ENCODE measurements around the gene MPHOSPH8.

The MPHOSPH8 gene, protein sequence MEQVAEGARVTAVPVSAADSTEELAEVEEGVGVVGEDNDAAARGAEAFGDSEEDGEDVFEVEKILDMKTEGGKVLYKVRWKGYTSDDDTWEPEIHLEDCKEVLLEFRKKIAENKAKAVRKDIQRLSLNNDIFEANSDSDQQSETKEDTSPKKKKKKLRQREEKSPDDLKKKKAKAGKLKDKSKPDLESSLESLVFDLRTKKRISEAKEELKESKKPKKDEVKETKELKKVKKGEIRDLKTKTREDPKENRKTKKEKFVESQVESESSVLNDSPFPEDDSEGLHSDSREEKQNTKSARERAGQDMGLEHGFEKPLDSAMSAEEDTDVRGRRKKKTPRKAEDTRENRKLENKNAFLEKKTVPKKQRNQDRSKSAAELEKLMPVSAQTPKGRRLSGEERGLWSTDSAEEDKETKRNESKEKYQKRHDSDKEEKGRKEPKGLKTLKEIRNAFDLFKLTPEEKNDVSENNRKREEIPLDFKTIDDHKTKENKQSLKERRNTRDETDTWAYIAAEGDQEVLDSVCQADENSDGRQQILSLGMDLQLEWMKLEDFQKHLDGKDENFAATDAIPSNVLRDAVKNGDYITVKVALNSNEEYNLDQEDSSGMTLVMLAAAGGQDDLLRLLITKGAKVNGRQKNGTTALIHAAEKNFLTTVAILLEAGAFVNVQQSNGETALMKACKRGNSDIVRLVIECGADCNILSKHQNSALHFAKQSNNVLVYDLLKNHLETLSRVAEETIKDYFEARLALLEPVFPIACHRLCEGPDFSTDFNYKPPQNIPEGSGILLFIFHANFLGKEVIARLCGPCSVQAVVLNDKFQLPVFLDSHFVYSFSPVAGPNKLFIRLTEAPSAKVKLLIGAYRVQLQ

DNA sequence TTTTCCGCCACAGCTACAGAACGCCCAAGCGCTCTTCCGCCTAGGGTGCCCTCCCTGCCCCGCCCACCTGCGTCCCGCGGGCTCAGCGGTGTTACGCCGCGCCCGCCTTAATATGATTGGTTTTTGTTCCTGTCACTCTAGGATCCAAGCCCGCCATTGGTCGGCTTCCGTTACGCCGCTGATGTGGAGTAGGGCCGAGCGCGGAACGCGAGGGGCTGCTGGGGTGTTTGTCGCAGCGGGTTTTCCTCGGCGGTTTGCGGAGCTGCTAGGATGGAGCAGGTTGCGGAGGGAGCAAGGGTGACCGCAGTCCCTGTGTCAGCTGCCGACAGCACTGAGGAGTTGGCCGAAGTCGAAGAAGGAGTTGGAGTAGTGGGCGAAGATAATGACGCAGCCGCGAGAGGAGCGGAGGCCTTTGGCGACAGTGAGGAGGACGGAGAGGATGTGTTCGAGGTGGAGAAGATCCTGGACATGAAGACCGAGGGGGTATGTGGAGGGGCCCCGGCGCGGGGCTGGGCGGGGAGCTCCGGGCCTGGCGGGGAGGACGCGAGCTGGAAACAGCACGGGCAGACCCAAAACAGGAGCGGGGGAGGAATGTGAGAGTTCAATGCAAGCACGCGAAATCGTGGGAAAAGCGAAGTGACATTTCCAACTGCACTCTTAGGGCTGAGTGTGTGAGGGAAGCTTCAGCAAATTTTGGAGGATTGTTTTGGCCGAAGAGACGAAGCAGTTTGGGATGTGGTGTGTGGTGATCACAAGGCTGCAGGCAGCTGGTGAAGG lies at the start of gene MPHOSPH8:
TSS of gene MPHOSPH8 (plus strand) at position 181 of the 777 bp plus-strand sequence. CDS start at position 271, 90 bp downstream.
- peak; percentile 90 for DNase-seq

DNA sequence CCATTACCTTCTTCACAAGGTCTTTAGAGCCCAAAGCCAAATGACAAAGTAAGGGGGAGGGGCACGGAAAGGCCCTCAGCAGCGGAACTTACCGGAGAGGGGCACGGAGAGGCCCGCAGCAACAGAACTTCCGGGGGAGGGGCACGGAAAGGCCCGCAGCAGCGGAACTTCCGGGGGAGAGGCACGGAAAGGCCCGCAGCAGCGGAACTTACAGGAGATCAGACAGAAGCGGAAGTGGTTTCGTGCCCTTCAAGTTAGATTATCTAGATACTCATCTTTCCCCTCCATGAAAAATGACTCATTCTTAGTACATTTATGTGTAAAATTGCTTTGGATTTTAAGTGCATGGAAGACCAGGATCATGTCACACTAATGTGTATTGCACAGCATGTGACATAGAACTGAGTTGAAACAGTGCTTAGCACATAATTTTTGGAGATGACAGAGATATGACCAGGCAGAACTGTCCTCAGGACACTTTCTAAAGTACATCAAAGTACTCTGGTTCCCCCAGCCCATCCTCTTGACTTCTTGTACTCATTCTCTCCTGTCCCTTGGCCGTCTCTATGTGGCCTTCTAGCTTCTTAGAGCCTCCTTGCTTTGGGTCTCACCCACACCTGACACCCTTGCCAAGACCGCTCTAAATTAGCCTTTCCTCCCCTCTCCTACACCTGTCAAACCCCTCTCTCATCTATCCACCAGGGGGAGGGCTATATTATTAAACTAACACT lies 46.4 kb upstream of the MPHOSPH8 start:
- no peak for DNase-seq

DNA sequence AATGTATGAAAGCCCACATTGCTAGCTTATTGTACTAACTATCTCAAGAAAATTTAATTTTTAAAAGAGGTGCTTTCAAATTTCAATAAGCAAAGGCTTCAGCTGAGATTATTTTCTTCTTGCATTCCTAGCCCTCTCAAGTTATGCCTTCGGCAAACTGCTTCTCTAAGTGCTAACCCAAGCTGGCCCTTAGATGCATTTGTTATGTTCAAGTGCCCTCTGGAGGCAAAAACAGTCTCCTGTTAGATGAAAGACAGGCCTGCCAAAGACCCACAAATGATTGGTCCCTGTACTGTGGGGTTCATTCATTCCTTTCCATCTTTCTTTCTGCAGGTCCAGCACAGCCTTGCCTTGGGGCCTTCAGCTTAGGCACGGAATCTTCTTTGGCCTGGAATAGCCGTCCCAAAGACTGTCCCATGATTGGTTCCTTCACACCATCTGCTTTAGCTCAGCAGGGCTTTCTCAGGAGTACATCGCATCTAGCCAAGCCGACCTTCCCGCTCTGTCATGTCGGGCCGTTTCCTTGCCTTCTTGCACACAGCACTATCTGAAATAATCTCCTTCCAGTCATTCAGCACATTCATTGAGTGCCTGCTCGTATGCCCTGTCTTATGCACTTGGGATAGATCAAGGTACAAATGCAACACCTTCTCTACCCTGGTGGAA lies 45.7 kb upstream of the MPHOSPH8 start:
- no peak for DNase-seq

DNA sequence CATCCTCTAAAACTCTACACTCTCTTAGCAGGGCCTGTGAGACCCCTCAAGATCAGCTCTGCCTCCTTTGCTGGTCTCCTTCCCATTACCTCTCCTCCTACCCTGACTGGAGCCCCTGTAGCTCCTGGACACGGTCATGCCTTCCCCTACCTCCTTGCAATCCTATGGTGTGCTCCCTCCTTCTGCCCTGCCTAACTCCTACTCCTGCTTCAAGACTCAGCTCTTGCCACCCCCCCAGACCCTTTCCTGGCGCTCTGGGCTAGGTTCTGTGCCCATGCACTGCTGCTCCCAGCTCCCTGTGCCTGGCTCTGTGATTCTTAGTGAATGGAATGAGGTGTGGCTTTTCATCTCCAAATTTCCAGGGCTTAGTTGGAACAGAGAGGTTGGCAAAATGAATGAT lies 44.1 kb upstream of the MPHOSPH8 start:
- DNase-seq: no peak

DNA sequence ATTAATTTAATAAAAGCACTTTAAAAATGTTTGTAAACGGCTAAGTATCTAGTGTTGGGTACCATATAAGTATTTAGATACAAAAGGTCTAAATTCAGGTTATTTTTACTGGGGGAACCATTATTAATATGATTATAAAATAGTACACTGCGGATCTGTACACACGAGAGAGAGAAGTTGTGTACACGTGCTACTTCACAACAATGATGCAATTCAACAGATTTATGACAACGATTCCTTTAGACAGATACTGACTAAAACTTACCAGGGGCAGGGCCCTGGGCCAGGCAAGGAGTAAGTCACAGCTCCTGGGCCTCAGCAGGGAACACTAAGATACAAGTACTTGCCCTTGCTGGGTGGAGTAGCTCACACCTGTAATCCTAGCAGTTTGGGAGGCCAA lies 43.0 kb upstream of the MPHOSPH8 start:
- no peak for DNase-seq

DNA sequence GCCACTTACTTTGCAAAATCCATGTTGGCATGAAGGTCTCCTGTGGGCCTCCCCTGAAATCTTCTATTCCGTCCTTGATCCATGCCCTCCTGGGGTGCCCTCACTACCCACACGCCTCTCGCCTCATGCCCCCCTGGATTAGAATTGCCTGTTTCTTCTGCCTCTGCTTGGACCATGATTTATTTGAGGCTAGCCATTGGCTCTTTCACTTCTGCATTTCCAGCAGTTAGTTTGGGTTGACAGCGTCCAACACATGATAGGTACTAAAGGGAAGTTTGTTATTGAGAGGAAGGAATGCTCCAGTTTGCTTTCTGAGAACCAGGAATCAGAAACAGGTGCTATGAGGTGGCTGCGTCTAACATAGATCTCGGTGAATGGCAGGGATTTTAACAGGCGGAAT lies 41.6 kb upstream of the MPHOSPH8 start:
- DNase-seq: no peak

DNA sequence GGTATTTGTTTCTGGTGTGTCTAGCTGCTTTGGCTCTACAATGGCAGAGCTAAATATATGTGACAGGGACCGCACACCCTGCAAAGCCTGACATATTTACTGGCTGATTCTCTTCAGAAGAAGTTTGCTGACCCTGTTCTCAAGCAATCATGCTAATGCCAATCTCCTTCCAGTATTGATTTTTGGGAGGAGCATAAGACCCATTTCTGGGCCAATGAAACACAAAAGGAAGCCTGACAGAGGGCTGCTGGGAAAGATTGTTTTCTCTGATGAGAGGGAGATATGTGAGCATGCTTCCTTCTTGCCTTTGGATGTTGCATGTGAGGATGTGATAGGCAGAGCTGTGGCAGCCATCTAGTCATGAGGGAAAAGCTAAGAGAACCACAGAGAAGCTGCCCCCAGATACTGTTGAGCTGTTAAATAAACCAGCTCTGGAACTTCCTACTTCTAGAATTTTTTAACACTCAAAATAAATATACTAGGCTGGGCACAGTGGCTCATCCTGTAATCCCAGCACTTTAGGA lies 40.7 kb upstream of the MPHOSPH8 start:
- DNase-seq: no peak

DNA sequence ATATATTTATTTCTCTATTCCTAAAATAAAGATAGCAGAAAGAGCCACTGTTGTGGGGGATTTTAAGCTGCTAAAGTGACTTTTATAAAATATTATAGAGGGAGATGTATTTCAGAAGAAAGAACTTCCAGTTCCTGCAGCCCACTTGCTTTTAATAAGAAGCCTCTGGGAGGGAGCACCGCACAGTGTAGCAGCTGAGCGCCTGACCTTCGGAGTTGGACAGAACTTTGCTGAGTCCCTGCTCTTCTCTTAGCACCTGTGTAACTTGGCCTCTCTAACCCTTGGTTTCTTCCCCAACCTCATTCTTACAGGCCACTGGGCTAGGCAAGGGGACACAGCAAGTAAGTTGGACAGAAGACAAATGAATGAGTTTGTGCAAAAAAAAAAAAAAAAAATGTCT lies 37.4 kb upstream of the MPHOSPH8 start:
- DNase-seq: no peak

DNA sequence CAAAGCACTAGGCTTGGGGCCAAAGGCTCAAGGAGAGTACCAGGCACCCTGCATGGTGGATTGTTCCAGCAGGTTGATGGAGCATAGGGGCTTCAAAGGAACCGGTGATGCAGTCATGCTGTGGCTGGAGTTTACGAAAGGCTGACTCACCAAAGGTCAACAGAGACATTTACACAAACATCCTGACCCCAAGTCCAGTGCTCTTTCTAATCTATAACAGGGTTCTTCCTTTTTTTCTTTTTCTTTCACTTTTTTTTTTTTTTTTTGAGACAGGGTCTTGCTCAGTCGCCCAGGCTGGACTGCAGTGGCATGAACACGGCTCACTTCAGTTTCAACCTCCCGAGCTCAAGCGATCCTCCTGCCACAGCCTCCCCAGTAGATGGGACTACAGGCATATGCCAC lies 36.5 kb upstream of the MPHOSPH8 start:
- no peak for DNase-seq

DNA sequence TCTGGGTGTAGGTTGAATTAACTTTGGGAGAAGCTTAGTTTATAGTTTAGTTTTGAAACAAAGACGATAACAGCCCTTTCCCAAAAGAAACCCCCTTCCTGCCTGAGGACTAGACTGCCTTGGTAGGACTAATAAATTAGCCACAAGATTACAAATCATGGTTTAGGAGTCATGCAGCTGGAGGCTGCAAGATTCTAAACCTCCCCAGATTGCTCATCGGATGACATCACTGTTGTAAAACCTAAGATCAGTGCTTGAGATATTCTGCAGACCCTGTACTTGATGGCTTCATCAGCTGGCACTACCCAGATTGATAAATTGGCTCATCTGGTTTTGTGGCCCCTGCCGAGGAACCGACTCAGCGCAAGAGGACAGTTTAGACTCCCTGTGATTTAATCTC lies 35.9 kb upstream of the MPHOSPH8 start:
- DNase-seq: no peak

DNA sequence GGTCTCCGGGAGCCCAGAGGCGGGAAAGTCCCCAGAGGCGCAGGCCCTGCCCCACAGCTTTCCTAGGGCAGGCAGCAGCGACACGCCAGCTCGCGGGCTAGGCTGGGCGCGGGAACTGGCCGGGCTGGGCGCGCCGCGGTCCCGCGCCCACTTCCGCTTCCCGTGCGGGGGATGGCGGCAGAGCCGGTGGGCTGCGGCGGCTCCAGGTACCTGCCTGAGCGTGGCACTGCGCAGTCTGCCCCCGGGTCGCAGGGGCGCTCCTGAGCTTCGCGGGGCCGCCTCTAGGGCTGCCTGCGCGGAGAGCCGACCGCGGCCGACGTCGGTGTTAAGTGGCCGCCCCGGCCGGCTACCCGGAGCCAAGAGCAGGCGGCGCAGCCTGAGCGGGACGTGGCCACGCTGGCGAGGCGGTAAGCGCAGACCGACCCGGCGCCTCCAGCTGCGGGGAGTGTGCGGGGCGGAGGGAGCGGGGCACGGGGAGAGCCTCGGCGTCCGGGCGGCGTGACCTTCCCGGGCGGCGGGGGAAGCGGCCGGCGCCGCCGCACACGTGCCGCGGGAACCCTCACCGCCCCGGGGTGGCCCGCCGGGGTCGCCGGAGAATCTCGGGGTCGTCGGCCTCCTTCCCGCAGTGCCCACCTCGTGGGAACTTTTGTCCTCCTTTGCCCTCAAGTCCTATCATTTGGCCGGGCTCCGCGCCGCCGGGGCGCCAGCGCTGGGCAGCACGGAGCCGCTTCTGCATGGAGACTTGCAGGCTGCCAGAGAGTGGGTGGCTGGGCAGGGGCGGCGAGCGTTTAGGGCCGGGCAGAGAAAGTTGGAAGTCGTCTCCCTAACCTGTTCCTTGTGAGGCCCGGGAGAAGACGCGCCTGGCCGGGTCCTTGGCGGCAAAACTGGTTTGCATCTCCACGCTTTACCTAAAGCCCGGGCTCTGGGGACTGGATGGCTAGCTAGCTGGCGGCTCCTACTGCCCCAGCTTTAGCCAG lies 31.4 kb upstream of the MPHOSPH8 start:
- DNase-seq: peak; percentile 24

DNA sequence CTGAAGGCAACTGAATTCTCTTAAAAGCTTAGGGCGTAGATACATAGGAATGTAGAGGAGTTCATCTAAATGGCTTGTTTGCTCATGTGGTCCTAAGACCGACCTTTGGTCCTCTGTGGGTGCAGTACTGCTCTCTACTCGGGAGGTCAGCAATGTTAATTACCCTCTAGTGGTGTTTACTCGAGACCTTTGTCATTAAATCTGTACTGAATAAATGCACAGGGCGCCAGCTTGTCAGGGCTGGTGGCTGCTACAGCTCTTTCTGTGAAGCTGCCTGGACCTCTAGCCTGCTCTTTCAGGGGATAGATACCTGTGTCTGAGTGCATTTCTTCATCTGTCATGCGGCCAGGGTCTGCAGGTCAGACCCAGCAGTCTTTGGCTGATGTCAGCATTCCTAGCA lies 29.2 kb upstream of the MPHOSPH8 start:
- no peak for DNase-seq

DNA sequence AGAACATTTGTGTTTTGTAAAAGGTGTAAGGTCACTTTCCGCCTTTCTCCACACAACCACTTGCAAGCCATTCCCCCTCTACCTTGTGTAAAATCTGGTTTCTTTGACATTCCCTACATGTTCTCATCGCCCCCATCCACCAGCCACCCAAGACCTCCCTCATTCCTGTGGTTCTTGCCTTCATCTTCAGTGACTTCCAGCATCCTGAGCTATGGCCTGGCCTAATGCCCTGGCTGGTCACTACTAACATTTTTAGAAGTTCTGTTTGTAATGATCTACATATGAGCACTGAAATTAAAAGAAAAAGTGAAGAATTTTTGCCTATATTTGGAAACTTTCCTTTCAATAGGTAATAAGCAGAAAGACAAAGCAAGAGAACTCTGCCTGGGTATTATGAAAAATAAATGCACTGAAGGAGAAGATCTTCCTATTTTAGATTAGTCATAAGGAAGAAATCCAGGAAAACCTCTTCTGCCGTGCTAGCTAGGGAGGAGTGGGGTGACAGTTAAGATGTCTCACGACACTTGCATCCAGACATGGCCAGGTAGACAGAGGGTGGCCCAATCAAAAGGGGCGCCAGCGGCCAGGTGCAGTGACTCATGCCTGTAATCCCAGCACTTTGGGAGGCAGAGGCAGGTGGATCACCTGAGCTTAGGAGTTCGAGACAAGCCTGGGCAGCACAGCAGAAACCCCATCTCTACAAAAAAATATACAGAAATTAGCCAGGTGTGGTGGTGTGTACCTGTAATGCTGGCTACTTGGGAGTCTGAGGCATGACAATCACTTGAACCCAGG lies 28.1 kb upstream of the MPHOSPH8 start:
- DNase-seq: no peak

DNA sequence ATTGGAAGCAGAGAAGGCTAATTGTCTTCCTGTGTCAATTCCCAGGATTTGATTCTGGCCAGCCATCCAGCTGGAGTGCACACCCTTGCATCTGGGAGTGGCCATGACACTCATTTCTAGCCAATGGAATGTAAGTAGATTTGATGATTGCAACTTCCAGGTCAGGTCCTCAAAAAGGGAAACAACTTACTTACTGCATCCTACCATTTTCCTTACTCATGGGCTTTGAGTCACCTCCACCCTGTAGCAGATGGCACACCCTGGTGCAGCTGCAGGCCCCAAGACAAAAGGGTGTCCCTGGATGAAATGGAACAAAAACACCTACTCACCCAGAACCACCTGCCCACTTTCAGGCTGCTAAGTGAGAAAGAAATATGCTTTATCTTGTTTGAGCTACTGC lies 27.3 kb upstream of the MPHOSPH8 start:
- DNase-seq: no peak

DNA sequence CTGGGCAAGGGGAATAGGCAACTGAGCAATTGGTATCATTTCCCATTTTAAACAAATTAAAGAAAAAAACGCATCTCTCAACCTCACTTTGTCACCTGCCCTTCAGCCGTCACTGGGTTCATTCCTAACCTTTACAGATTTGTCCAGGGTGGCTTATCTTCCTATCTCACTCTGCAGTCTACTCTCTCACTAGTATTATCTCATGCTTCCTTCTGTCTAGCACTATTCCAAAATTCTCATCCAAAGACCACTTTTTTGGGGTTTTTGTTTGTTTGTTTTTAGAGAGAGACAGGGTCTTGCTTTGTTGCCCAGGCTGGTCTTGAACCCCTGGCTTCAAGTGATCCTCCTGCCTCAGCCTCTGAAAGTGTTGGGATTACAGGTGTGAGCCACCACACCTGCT lies 26.7 kb upstream of the MPHOSPH8 start:
- no peak for DNase-seq

DNA sequence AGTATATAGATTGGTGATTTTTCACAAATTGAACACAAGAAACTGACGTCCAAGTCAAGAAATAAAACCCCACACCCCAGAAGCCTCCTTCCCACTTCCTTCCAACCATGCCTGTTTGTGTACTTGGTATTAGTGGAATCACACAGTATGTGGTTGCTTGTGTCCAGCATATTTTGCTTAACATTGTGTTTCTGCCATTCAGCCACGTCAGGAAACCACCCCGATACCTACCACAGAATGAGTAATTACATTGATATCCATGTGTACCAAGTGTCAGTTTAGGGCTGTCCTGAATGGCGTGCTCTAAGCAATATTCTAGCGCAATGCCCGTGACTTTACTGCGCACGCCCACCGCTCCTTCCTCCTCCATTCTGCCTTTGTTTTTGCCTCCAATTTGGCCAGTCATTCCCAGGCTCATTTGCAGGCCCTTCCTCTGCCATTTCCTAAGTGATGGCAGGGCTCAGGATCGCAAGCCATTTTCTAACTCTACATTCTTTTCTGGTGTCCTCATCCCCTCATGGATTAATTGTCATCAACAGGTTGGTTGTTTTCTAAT lies 25.9 kb upstream of the MPHOSPH8 start:
- DNase-seq: no peak

DNA sequence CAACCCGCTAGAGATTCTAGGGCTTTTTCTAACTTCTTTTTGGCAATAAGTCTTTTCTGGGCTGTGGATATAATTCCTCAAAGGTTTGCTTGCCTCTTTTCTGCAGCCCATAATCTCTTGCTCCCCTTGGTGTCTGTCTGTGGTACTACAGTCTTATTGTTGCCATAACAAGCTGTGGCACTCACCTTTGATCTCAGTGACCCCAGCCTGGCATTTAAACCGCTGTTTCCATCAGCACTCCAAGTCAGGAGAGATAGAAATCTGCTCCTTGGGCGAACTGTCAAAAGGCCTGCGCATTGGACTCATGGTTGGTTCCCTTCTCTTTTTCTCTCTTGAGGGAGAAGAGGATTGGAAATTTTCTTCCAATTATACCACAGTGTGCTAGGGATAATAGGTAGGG lies 14.5 kb upstream of the MPHOSPH8 start:
- no peak for DNase-seq

DNA sequence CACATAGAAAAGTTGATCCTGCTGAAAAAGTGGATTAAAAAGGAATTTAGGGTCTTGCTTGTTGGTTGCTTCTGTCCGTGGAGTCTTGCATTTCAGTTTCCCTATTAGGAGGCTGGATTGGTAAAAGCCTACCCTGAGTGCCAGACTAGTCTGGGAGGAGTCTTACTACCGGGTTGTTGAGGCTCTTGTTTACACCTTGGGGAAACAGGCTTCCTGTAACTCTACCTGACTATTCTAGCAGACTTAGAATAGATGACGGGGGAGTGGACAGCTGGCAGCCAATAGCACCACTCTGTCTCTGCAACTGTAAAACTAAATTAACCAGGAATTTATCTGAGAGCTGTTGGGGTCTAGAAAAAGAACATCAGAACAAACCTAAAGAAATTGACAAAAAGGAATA lies 11.3 kb upstream of the MPHOSPH8 start:
- DNase-seq: no peak

DNA sequence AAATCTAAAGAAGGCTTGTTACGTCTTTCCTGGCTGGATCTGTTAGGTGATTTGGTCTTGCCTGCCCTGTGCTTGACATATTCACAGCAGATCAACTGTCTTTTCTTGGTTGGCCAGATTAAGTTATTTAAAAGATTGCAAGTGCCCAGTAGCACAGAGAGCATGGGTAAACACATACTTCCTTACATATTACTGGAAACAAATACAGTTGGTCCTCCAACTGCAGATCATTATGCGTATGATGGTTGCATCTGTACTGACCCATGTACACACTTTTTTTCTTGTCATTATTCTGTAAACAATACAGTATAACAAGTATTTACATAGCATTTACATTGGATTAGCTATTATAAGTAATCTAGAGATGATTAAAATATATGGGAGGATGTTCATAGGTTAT lies 9.2 kb upstream of the MPHOSPH8 start:
- no peak for DNase-seq

All from NCI-H510A (cell line).